ENCODE measurements around the gene PMS1. TPM values are rescaled to one million over a fixed set of nuclear protein-coding genes. Genes with fewer than 3 reads are reported as not detected.

Gene PMS1
- total RNA-seq, 1 experiment from 2014 or later: 41.9 TPM

- no peaks in the 10 kb centered on the region for H4K20me1 ChIP-seq (ENCODE audit: insufficient read depth, low read depth, low read length)
- no peak for DNase-seq
- H3K9ac ChIP-seq (ENCODE audit: low read length): no peak overlapping the region
- no peak overlapping the region for H3K27ac ChIP-seq (ENCODE audit: low read length)
- no peak overlapping the region for H3K4me2 ChIP-seq (ENCODE audit: low read depth, low read length, poor library complexity, severe bottlenecking)
- no peak overlapping the region for H2AFZ ChIP-seq (ENCODE audit: low read length)
- H3K27me3 ChIP-seq (ENCODE audit: low read length): no peaks in the 10 kb centered on the region
- H3K4me1 ChIP-seq (ENCODE audit: low read length): no peaks in the 10 kb centered on the region; the same call in 1 of the 2 replicates
- H3K79me2 ChIP-seq (ENCODE audit: low read length): no peaks in the 10 kb centered on the region
- H3K9me3 ChIP-seq (ENCODE audit: low read length): no peaks in the 10 kb centered on the region
- no peaks in the 10 kb centered on the region for H3K9me2 ChIP-seq (replicated peaks; ENCODE audit: insufficient read depth, low read length)
- no peaks in the 10 kb centered on the region for H3K36me3 ChIP-seq (ENCODE audit: insufficient read depth, low read length)
- no peak overlapping the region for H3K4me3 ChIP-seq (ENCODE audit: low read length)
Observed at GRCh38 chr2:189901664-189902063, 117.4 kb downstream of the PMS1 start.

- Histone ChIP-seq H3K9me3 (ENCODE audit: low read length) (no peaks in the 10 kb centered on the region), H3K4me1 (ENCODE audit: low read length) (no peaks in the 10 kb centered on the region), H3K36me3 (ENCODE audit: insufficient read depth, low read length) (no peaks in the 10 kb centered on the region), H2AFZ (ENCODE audit: low read length) (no peak overlapping the region), H3K27me3 (ENCODE audit: low read length) (no peaks in the 10 kb centered on the region), H3K9ac (ENCODE audit: low read length) (no peak overlapping the region), H3K27ac (ENCODE audit: low read length) (no peak overlapping the region), H4K20me1 (ENCODE audit: insufficient read depth, low read depth, low read length) (no peaks in the 10 kb centered on the region), H3K4me2 (ENCODE audit: low read depth, low read length, poor library complexity, severe bottlenecking) (no peak overlapping the region), H3K4me3 (ENCODE audit: low read length) (no peak overlapping the region), H3K79me2 (ENCODE audit: low read length) (no peaks in the 10 kb centered on the region), H3K9me2 (replicated peaks; ENCODE audit: insufficient read depth, low read length) (no peaks in the 10 kb centered on the region)
- no peak for DNase-seq
Observed at GRCh38 chr2:189913821-189914220, 129.6 kb downstream of the PMS1 start.

GRCh38 chr2:189916651-189917050, 132.4 kb downstream of the PMS1 start:
- no peaks in the 10 kb centered on the region for H3K4me1 ChIP-seq (ENCODE audit: low read length)
- no peak overlapping the region for H3K4me3 ChIP-seq (ENCODE audit: low read length)
- H3K9me2 ChIP-seq (replicated peaks; ENCODE audit: insufficient read depth, low read length): no peaks in the 10 kb centered on the region
- DNase-seq: no peak
- no peaks in the 10 kb centered on the region for H3K9me3 ChIP-seq (ENCODE audit: low read length)
- H3K36me3 ChIP-seq (ENCODE audit: insufficient read depth, low read length): no peaks in the 10 kb centered on the region
- H3K27me3 ChIP-seq (ENCODE audit: low read length): 0 out of 2 replicates have a peak, but pooled peaks cover 2% of the 10 kb centered on the region
- no peak overlapping the region for H3K27ac ChIP-seq (ENCODE audit: low read length)
- no peaks in the 10 kb centered on the region for H4K20me1 ChIP-seq (ENCODE audit: insufficient read depth, low read depth, low read length)
- no peak overlapping the region for H3K9ac ChIP-seq (ENCODE audit: low read length)
- no peak overlapping the region for H3K4me2 ChIP-seq (ENCODE audit: low read depth, low read length, poor library complexity, severe bottlenecking)
- H2AFZ ChIP-seq (ENCODE audit: low read length): no peak overlapping the region
- no peaks in the 10 kb centered on the region for H3K79me2 ChIP-seq (ENCODE audit: low read length)

Other genes with a start within 250 kb of the PMS1 start
- gene SLC40A1, start 203.7 kb upstream of the PMS1 start, total RNA-seq (2014; rRNA removed; shearing (Covaris generic); ENCODE audit: low replicate concordance): not detected in 2 replicates
- gene ASNSD1, start 123.0 kb upstream of the PMS1 start, total RNA-seq (2014; rRNA removed; shearing (Covaris generic); ENCODE audit: low replicate concordance): 35.4 and 43.8 TPM in 2 replicates
- gene ANKAR, start 109.8 kb upstream of the PMS1 start, total RNA-seq (2014; rRNA removed; shearing (Covaris generic); ENCODE audit: low replicate concordance): 5.7 and 24.9 TPM in 2 replicates
- 1.4 and 11.0 TPM in 2 replicates for gene OSGEPL1, start 21.7 kb upstream of the PMS1 start, total RNA-seq (2014; rRNA removed; shearing (Covaris generic); ENCODE audit: low replicate concordance)
- gene ORMDL1, start 111 bp upstream of the PMS1 start, total RNA-seq (2014; rRNA removed; shearing (Covaris generic); ENCODE audit: low replicate concordance): 132 and 223 TPM in 2 replicates

Data from Karpas-422 (cell line).